H1 (cell line): Measurements from ENCODE around the gene CHD9. TPM values are rescaled to one million over a fixed set of nuclear protein-coding genes. Genes with fewer than 3 reads are reported as not detected.

ENCODE experiments used
- CTCF ChIA-PET: fragments of 300-600 bp; sonication (Branson Sonifier 250); formaldehyde crosslinking; loops from one replicate; lab custom pipeline; 2021; ENCODE audit not compliant: partially characterized antibody; lab: Charles Lee
- POLR2A ChIA-PET: fragments of 300-600 bp; sonication (Branson Sonifier 250); formaldehyde crosslinking; loops from one replicate; lab custom pipeline; 2021; ENCODE audit warnings: inconsistent platforms; ENCODE audit not compliant: partially characterized antibody; lab: Charles Lee
- DNase-seq, 2 experiments: peaks; one replicate each; pipeline versions ENCODE4 v3.0.0 to v3.0.0-alpha.2; 2010 to 2022; ENCODE audit warnings: low spot score in 2 of 2, low read depth in 1 of 2, mixed read lengths in 1 of 2
- FAIRE-seq: peaks from 2 replicates; lab custom pipeline; 2011; peaks lifted over from hg19 to GRCh38; lab: Jason Lieb, UNC
- H2AFZ ChIP-seq: 2 replicates; pipeline ENCODE4 v1.8.1; 2012; ENCODE audit warnings: low read length, inconsistent platforms
- H2AK5ac ChIP-seq: 2 replicates; pipeline ENCODE4 v1.6.1; 2013; ENCODE audit warnings: low read depth, low read length
- H2BK120ac ChIP-seq: replicated peaks from 2 replicates; pipeline ENCODE3; 2013; ENCODE audit warnings: low read depth, low read length, inconsistent platforms
- H2BK12ac ChIP-seq: 2 replicates; pipeline ENCODE4 v1.6.1; 2013; ENCODE audit warnings: low read depth, low read length
- H2BK15ac ChIP-seq: 2 replicates; pipeline ENCODE4 v1.6.1; 2013; ENCODE audit warnings: low read length
- H2BK20ac ChIP-seq: 2 replicates; pipeline ENCODE4 v1.6.1; 2013; ENCODE audit warnings: low read length
- H2BK5ac ChIP-seq: 2 replicates; pipeline ENCODE4 v1.6.1; 2013; ENCODE audit warnings: low read depth, low read length
- H3K14ac ChIP-seq: 2 replicates; pipeline ENCODE4 v1.6.1; 2013; ENCODE audit warnings: inconsistent platforms; ENCODE audit not compliant: insufficient read length
- H3K18ac ChIP-seq: 2 replicates; pipeline ENCODE4 v1.6.1; 2013; ENCODE audit warnings: low read length; ENCODE audit errors: extremely low read depth
- H3K23ac ChIP-seq: 2 replicates; pipeline ENCODE4 v1.6.1; 2013; ENCODE audit warnings: inconsistent platforms; ENCODE audit not compliant: insufficient read length
- H3K23me2 ChIP-seq: 2 replicates; pipeline ENCODE4 v1.6.1; 2013; ENCODE audit warnings: low read depth, low read length
- H3K27ac ChIP-seq: 2 replicates; pipeline ENCODE4 v1.6.1; 2011; ENCODE audit warnings: low read depth, low read length, inconsistent platforms
- H3K27me3 ChIP-seq, 4 experiments: replicated peaks in 1 of 4; 1 replicate in 1 of 4; 2 replicates in 3 of 4; pipeline versions ENCODE4 v1.6.1 to v1.8.1; 2011 to 2013; ENCODE audit warnings: low read length in 3 of 4, mild to moderate bottlenecking in 3 of 4, inconsistent platforms in 2 of 4, mixed read lengths in 2 of 4, moderate library complexity in 1 of 4; ENCODE audit not compliant: control insufficient read depth in 3 of 4, insufficient read depth in 3 of 4; ENCODE audit errors: extremely low read depth in 1 of 4
- H3K36me3 ChIP-seq, 4 experiments: 2 replicates each; pipeline versions ENCODE4 v1.6.1 to v1.8.1; 2011 to 2013; ENCODE audit warnings: mild to moderate bottlenecking in 4 of 4, low read length in 3 of 4, moderate library complexity in 2 of 4, control low read depth in 1 of 4, inconsistent platforms in 1 of 4; ENCODE audit not compliant: insufficient read depth in 4 of 4, control insufficient read depth in 2 of 4
- H3K4ac ChIP-seq: replicated peaks from 2 replicates; pipeline ENCODE3; 2013; ENCODE audit warnings: low read length, low read depth, mixed read lengths, inconsistent platforms; ENCODE audit not compliant: insufficient read length
- H3K4me1 ChIP-seq, 4 experiments: replicated peaks in 1 of 4; 1 replicate in 1 of 4; 2 replicates in 3 of 4; pipeline versions ENCODE4 v1.6.1 to v1.8.1; 2011 to 2013; ENCODE audit warnings: low read length in 3 of 4, inconsistent platforms in 2 of 4, mixed read lengths in 1 of 4; ENCODE audit not compliant: insufficient read depth in 4 of 4, control insufficient read depth in 3 of 4
- H3K4me2 ChIP-seq, 2 experiments: 2 replicates each; pipeline versions ENCODE4 v1.6.1 to v1.8.1; 2011 to 2013; ENCODE audit warnings: low read depth in 2 of 2, low read length in 2 of 2, control low read depth in 1 of 2, inconsistent platforms in 1 of 2, mild to moderate bottlenecking in 1 of 2; ENCODE audit not compliant: insufficient read depth in 1 of 2
- H3K4me3 ChIP-seq, 4 experiments: fragments of 200-600, 300-600 bp in 1 of 4; sonication (generic), shearing (Covaris generic), sonication (Bioruptor Twin) in 1 of 4; 2 replicates each; pipeline versions ENCODE4 v1.5.1 to v1.8.1; 2011 to 2016; ENCODE audit warnings: low read length in 4 of 4, low read depth in 3 of 4, control low read depth in 2 of 4, inconsistent platforms in 2 of 4, mild to moderate bottlenecking in 2 of 4, mixed read lengths in 1 of 4, moderate library complexity in 1 of 4; ENCODE audit not compliant: insufficient read depth in 2 of 4; ENCODE audit errors: extremely low read depth in 1 of 4
- H3K56ac ChIP-seq: replicated peaks from 2 replicates; pipeline ENCODE3; 2013; ENCODE audit warnings: low read depth, mild to moderate bottlenecking, mixed read lengths, low read length, inconsistent platforms; ENCODE audit not compliant: insufficient read length
- H3K79me1 ChIP-seq: 2 replicates; pipeline ENCODE4 v1.6.1; 2013; ENCODE audit warnings: low read depth, low read length, control low read depth
- H3K79me2 ChIP-seq, 2 experiments: 2 replicates each; pipeline versions ENCODE4 v1.6.1 to v1.8.1; 2012 to 2013; ENCODE audit warnings: low read length in 2 of 2, mild to moderate bottlenecking in 2 of 2, inconsistent platforms in 1 of 2; ENCODE audit not compliant: insufficient read depth in 2 of 2, control insufficient read depth in 1 of 2
- H3K9ac ChIP-seq, 4 experiments: replicated peaks in 1 of 4; 1 replicate in 1 of 4; 2 replicates in 3 of 4; pipeline versions ENCODE4 v1.6.1 to v1.8.1; 2011 to 2013; ENCODE audit warnings: low read depth in 3 of 4, low read length in 3 of 4, control low read depth in 2 of 4, mild to moderate bottlenecking in 2 of 4, moderate library complexity in 2 of 4, inconsistent platforms in 1 of 4; ENCODE audit errors: extremely low read depth in 1 of 4
- H3K9me3 ChIP-seq, 2 experiments: 2 replicates each; pipeline versions ENCODE4 v1.6.1 to v1.8.1; 2012 to 2013; ENCODE audit warnings: mild to moderate bottlenecking in 2 of 2, moderate library complexity in 2 of 2, control low read depth in 1 of 2, inconsistent platforms in 1 of 2, low read depth in 1 of 2, low read length in 1 of 2, mixed read lengths in 1 of 2; ENCODE audit not compliant: insufficient read depth in 2 of 2
- H4K20me1 ChIP-seq, 2 experiments: replicated peaks in 1 of 2; 2 replicates each; pipeline versions ENCODE3 to v1.8.1; 2011 to 2013; ENCODE audit warnings: inconsistent platforms in 2 of 2, low read length in 2 of 2, mild to moderate bottlenecking in 1 of 2; ENCODE audit not compliant: insufficient read depth in 2 of 2, control insufficient read depth in 1 of 2
- H4K5ac ChIP-seq: 2 replicates; pipeline ENCODE4 v1.6.1; 2013; ENCODE audit warnings: low read length, low read depth, mixed read lengths, inconsistent platforms; ENCODE audit not compliant: insufficient read length
- H4K8ac ChIP-seq: 2 replicates; pipeline ENCODE4 v1.8.0; 2013; ENCODE audit warnings: mild to moderate bottlenecking, moderate library complexity, low read length, inconsistent platforms; ENCODE audit not compliant: insufficient read depth; ENCODE audit errors: extremely low read depth
- H4K91ac ChIP-seq: replicated peaks from 2 replicates; pipeline ENCODE3; 2013; ENCODE audit warnings: low read length, mixed read lengths, inconsistent platforms; ENCODE audit not compliant: insufficient read length
- BACH1 ChIP-seq: IDR thresholded peaks from 2 replicates; pipeline ENCODE4 v1.6.1; 2012; ENCODE audit warnings: low read length, improper control_type of control experiment
- BRCA1 ChIP-seq: IDR thresholded peaks from 2 replicates; pipeline ENCODE4 v1.6.1; 2012; ENCODE audit warnings: low read depth, low read length, improper control_type of control experiment
- CBX8 ChIP-seq: fragments of 300-800, 300-1000 bp; sonication (generic); IDR thresholded peaks from 2 replicates; pipeline ENCODE4 v1.7.1; 2016; ENCODE audit warnings: low read depth, low read length, borderline replicate concordance
- EGR1 ChIP-seq: IDR thresholded peaks from 2 replicates; pipeline ENCODE4 v1.6.1; 2011; ENCODE audit warnings: low read depth, low read length, borderline replicate concordance
- EZH2 ChIP-seq: fragments of 200-600 bp; sonication (generic); IDR thresholded peaks from 2 replicates; pipeline ENCODE4 v1.7.1; 2012; ENCODE audit warnings: low read depth, mild to moderate bottlenecking, moderate library complexity, low read length, inconsistent platforms; ENCODE audit not compliant: severe bottlenecking
- GTF2F1 ChIP-seq: IDR thresholded peaks from 2 replicates; pipeline ENCODE4 v1.6.1; 2012; ENCODE audit warnings: low read depth, low read length, improper control_type of control experiment, borderline replicate concordance
- JUN ChIP-seq: IDR thresholded peaks from 2 replicates; pipeline ENCODE4 v1.6.1; 2011; ENCODE audit warnings: low read depth, mild to moderate bottlenecking, improper control_type of control experiment, low read length
- NANOG ChIP-seq: IDR thresholded peaks from 2 replicates; pipeline ENCODE4 v1.6.1; 2011; ENCODE audit warnings: low read length, low read depth, mild to moderate bottlenecking, inconsistent platforms; ENCODE audit not compliant: insufficient read depth, poor library complexity, severe bottlenecking
- POLR2AphosphoS5 ChIP-seq: IDR thresholded peaks from 2 replicates; pipeline ENCODE4 v1.6.1; 2011; ENCODE audit warnings: low read depth, low read length
- RXRA ChIP-seq: IDR thresholded peaks from 2 replicates; pipeline ENCODE4 v1.6.1; 2011; ENCODE audit warnings: low read depth, mild to moderate bottlenecking, low read length, moderate library complexity; ENCODE audit not compliant: insufficient read depth
- SAP30 ChIP-seq: fragments of 300-600 bp; sonication (generic); IDR thresholded peaks from 2 replicates; pipeline ENCODE4 v1.7.1; 2012; ENCODE audit warnings: low read length, moderate library complexity, mild to moderate bottlenecking, inconsistent platforms; ENCODE audit not compliant: insufficient read depth, insufficient replicate concordance
- TAF7 ChIP-seq: optimal IDR thresholded peaks from 2 replicates; pipeline ENCODE3; 2011; ENCODE audit warnings: low read depth, mild to moderate bottlenecking, inconsistent platforms, low read length, moderate library complexity, borderline replicate concordance
- TEAD4 ChIP-seq: IDR thresholded peaks from 2 replicates; pipeline ENCODE4 v1.6.1; 2012; ENCODE audit warnings: low read depth, low read length, inconsistent platforms, mixed read lengths
- WGBS, 2 experiments: shearing (Covaris generic) in 1 of 2; methylation state at CpG; one replicate each; pipeline versions ENCODE4 v1.1.6 to v1.1.7; 2013 to 2015; ENCODE audit warnings: low lambda C conversion rate in 2 of 2, mixed read lengths in 2 of 2, inconsistent platforms in 1 of 2, low coverage in 1 of 2, missing lambda C conversion rate in 1 of 2; ENCODE audit not compliant: insufficient replicate concordance in 2 of 2, insufficient coverage in 1 of 2, insufficient read length in 1 of 2; ENCODE audit errors: extremely low coverage in 1 of 2, missing lambda C conversion rate in 1 of 2; 5-methylcytosine and 5-hydroxymethylcytosine counted together
- polyA plus RNA-seq, 7 experiments: library from polyadenylated mRNA; depleted of rRNA in 3 of 7; stranded (reverse) in 5 of 7; unstranded in 2 of 7; fragments of >200 nt in 5 of 7; fragments of 200-250 nt in 2 of 7; gene quantifications; 1 replicate in 5 of 7; 2 replicates in 1 of 7; 4 replicates in 1 of 7; pipeline versions ENCODE4 v1.2.1 to v1.2.3, GENCODE V29; 2011 to 2013; ENCODE audit warnings: missing spikeins in 2 of 7, mixed read lengths in 2 of 7
- total RNA-seq: library from RNA; stranded (reverse); fragmentation: NEBNext Ultra II Directional; extraction: Animal tissue kit (Norgen Biotek cat#: 25700); gene quantifications from 2 replicates; pipeline ENCODE4 v1.2.1, GENCODE V29; 2021

The CHD9 gene
- total and polyA plus RNA-seq, 2 of the 8 experiments (the other 6 are each of a cell fraction or from before 2014, with no cell fraction given) = 9.9 to 32.4 TPM

DNA sequence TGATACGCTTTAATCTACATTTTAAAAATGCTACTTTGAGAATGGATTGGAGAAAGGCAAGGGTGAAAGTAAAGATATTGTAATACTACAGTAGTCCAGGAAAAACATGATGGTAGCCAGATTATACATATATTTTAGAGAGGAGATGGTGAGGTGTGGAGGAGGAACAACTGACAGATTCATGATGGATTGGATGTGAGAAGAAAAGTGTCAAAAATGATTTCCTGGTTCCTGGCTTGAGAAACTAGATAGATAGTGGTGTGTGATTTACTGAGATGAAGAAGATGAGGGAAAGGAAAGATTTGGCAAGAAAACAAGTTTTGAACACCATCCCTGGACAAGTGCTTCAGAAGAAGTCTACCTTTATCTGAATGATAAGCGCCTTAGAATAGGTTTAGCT is 80.5 kb downstream of the CHD9 start:
- CTCF ChIA-PET = no interaction called here
- no peak for FAIRE-seq
- no peak overlapping the region for H3K4ac ChIP-seq
- no peak overlapping the region for H3K4me2 ChIP-seq
- DNase-seq = no peak
- H3K79me2 ChIP-seq = peaks cover 0 to 8% of the 10 kb centered on the region in 2 experiments; a peak in 1 of 4 replicates
- H4K5ac ChIP-seq = no peak overlapping the region
- peaks cover 0 to 6% of the 10 kb centered on the region in 2 experiments for H4K20me1 ChIP-seq
- no peaks in the 10 kb centered on the region for H3K36me3 ChIP-seq
- H3K9ac ChIP-seq = no peak overlapping the region
- no peak overlapping the region for H3K4me3 ChIP-seq
- no peaks in the 10 kb centered on the region for H3K27me3 ChIP-seq
- no peak overlapping the region for H3K14ac ChIP-seq
- H3K4me1 ChIP-seq = peaks cover 0 to 3% (median 0%) of the 10 kb centered on the region in 4 experiments; a peak in 1 of 7 replicates
- H3K27ac ChIP-seq = no peak overlapping the region
- H3K18ac ChIP-seq = no peak overlapping the region
- 95% methylated on average over 2 of the region's 2 CpGs; no CpG with 5 or more reads in 1 of the 2 experiments for WGBS, 2 experiments
- H3K23me2 ChIP-seq = peaks cover 5% of the 10 kb centered on the region
- no peaks in the 10 kb centered on the region for H3K79me1 ChIP-seq
- H2AFZ ChIP-seq = no peak overlapping the region
- no peak overlapping the region for H2BK20ac ChIP-seq
- POLR2A ChIA-PET = no interaction called here
- H2BK5ac ChIP-seq = no peak overlapping the region
- no peak overlapping the region for H4K8ac ChIP-seq
- no peak overlapping the region for H2BK15ac ChIP-seq
- H2BK120ac ChIP-seq = no peak overlapping the region
- H3K23ac ChIP-seq = no peak overlapping the region
- no peaks in the 10 kb centered on the region for H3K9me3 ChIP-seq
- no peak overlapping the region for H2AK5ac ChIP-seq
- H2BK12ac ChIP-seq = no peak overlapping the region
- no peak overlapping the region for H3K56ac ChIP-seq
- no peak overlapping the region for H4K91ac ChIP-seq
- TF ChIP-seq CBX8 (no peak), RXRA (no peak), BRCA1 (no peak), SAP30 (no peak), BACH1 (no peak), TAF7 (no peak), POLR2AphosphoS5 (no peak), GTF2F1 (no peak), EGR1 (no peak), NANOG (no peak), JUN (no peak), TEAD4 (no peak), EZH2 (no peak)
